Naive B cell (primary cell): Measurements from ENCODE around the gene MCCC1. TPM values are rescaled to one million over a fixed set of nuclear protein-coding genes. Genes with fewer than 3 reads are reported as not detected.

ENCODE experiments used
- ATAC-seq, 2 donors: fragments of 150-1000 bp; cut with Tn5 transposase; 2 replicates each; pipeline ENCODE4 v1.10.0; 2021; ENCODE audit warnings: low read depth in 2 of 2, mild to moderate bottlenecking in 2 of 2, moderate library complexity in 2 of 2
- DNase-seq: peaks from one replicate; pipeline ENCODE4 v3.0.0; 2022
- H3K27ac Mint-ChIP-seq, 6 donors: one replicate each; pipeline ENCODE4 v1.8.0; 2020 to 2022; ENCODE audit warnings: mild to moderate bottlenecking in 6 of 6, mixed read lengths in 6 of 6, moderate library complexity in 5 of 6, inconsistent platforms in 2 of 6
- H3K27me3 Mint-ChIP-seq, 3 donors: one replicate each; pipeline ENCODE4 v1.8.0; 2021 to 2022; ENCODE audit warnings: mixed read lengths in 3 of 3, mild to moderate bottlenecking in 1 of 3
- H3K36me3 Mint-ChIP-seq, 2 donors: one replicate each; pipeline ENCODE4 v1.8.0; 2020 to 2022; ENCODE audit warnings: mixed read lengths in 2 of 2, inconsistent platforms in 1 of 2, mild to moderate bottlenecking in 1 of 2
- H3K4me1 Mint-ChIP-seq, 3 donors: one replicate each; pipeline ENCODE4 v1.8.0; 2020 to 2022; ENCODE audit warnings: mixed read lengths in 3 of 3, inconsistent platforms in 1 of 3, mild to moderate bottlenecking in 1 of 3, moderate library complexity in 1 of 3
- H3K4me3 Mint-ChIP-seq, 8 donors: one replicate each; pipeline ENCODE4 v1.8.0; 2020 to 2022; ENCODE audit warnings: mild to moderate bottlenecking in 8 of 8, mixed read lengths in 8 of 8, moderate library complexity in 8 of 8, inconsistent platforms in 2 of 8
- H3K9me3 Mint-ChIP-seq, 7 donors: one replicate each; pipeline ENCODE4 v1.8.0; 2020 to 2022; ENCODE audit warnings: mixed read lengths in 7 of 7, mild to moderate bottlenecking in 5 of 7, inconsistent platforms in 2 of 7, moderate library complexity in 1 of 7
- polyA plus RNA-seq, 6 donors: library from polyadenylated mRNA; unstranded; fragments of 300-500 nt; fragmentation: Illumina TruSeq; gene quantifications; one replicate each; pipeline ENCODE4 v1.2.3, GENCODE V29; 2021; ENCODE audit warnings: low read depth in 6 of 6

MCCC1 gene
- 10 to 100 TPM; 26.9 to 37.7 (median 34.2) TPM for polyA plus RNA-seq

DNA sequence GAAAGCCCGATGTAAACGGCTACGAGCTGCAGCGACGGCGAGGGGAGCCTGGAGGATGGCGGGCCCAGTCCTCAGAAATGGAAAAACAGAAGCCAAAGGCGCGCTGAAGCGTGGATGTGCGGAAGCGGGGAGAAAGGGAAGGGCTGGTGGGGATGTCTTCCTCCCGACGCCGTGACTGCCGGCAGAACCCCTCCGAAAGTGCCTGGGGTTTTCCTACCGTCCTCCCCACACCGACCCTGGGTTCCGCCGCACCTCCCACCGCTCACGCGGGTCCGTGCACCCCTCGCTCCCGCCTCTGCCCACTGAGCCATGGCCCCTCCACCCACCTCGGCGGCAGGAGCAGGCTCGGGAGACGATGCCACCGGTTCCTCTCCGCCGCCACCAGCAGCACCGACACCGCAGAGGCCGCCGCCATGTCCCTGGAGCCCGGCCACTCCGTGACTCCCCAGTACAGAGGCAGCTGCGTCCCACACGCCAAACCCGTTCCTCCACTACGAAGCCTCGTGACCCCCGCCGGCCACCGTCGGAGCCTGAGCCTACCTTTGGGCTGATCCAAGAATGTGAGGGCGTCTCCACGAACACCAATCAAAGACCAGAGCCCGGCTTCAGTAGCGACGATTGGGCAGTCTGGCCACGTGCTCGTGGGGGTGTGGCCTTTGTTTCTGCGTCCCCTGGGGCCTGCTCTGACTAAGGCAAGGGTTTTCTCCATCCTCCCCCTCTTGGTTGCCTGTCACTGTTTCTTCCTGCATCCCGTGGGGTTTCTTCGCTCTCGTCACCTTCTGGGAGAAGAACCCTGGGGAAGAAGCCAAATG, at the start of gene MCCC1:
Gene MCCC1 (minus strand): TSS at position 471 of the 812 bp plus-strand sequence. CDS start 56 bp downstream, at position 415.
- Mint-ChIP-seq H3K4me1 (peaks cover 27 to 38% (median 36%) of the 10 kb centered on the region in 3 donors), H3K27me3 (no peaks in the 10 kb centered on the region)
- ATAC-seq, result peak; percentile 96

DNA sequence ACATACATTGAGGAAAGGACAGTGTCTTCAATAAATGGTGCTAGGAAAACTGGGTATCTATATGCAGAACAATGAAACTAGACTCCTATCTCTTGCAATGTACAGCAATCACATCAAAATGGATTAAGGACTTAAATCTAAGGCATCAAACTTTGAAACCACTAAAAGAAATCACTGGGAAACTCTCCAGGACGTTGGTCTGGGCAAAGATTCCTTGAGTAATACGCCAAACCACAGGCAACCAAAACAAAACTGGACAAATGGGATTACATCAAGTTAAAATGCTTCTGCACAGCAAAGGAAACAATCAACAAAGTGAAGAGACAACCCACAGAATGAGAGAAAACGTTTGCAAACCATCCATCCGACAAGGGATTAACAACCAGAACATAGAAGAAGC, 48.8 kb upstream of the MCCC1 start:
- Mint-ChIP-seq H3K27ac (no peak overlapping the region), H3K4me1 (peaks cover 6 to 7% (median 6%) of the 10 kb centered on the region in 3 donors), H3K27me3 (peaks cover 80 to 91% (median 81%) of the 10 kb centered on the region in 3 donors), H3K4me3 (no peak overlapping the region), H3K36me3 (peaks cover 0 to 20% of the 10 kb centered on the region in 2 donors), H3K9me3 (peaks cover 0 to 6% (median 0%) of the 10 kb centered on the region in 7 donors)
- ATAC-seq (no peak), DNase-seq (no peak)

More for the DNA sequence above, at the start of gene MCCC1:
- H3K36me3 Mint-ChIP-seq, result no peaks in the 10 kb centered on the region
- H3K4me3 Mint-ChIP-seq, result peak within 1 kb of the TSS; percentile 94 to 99 (median 96)
- H3K9me3 Mint-ChIP-seq, result no peaks in the 10 kb centered on the region
- DNase-seq, result peak; percentile 96
- H3K27ac Mint-ChIP-seq, result peak within 1 kb of the TSS; percentile 90 to 98 (median 97)

DNA sequence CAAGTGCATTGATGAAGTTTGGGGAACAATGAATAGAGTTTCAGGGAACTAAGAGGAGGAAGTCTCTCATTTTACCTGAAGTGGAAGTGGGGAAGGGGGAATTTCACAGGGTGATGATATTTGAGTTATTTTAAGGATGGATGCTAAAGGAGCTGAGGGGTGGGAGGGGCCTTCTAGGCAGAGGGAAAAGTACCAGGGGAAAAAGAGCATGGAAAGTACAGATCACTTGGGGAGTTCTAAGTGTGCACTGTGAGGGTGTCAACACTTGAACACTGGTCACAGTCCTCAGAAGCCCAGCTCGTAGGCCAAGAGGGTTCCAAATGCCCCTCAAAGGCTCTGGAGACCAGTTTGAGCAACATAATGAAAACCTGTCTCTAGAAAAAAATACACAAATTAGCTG, 45.1 kb upstream of the MCCC1 start:
- peaks cover 0 to 12% (median 0%) of the 10 kb centered on the region in 7 donors for H3K9me3 Mint-ChIP-seq
- DNase-seq (no peak), ATAC-seq (no peak)
- no peak overlapping the region for H3K27ac Mint-ChIP-seq
- H3K36me3 Mint-ChIP-seq, result peaks cover 0 to 20% of the 10 kb centered on the region in 2 donors
- peaks cover 74 to 89% (median 81%) of the 10 kb centered on the region in 3 donors for H3K27me3 Mint-ChIP-seq
- H3K4me3 Mint-ChIP-seq, result no peak overlapping the region
- H3K4me1 Mint-ChIP-seq, result no peaks in the 10 kb centered on the region

DNA sequence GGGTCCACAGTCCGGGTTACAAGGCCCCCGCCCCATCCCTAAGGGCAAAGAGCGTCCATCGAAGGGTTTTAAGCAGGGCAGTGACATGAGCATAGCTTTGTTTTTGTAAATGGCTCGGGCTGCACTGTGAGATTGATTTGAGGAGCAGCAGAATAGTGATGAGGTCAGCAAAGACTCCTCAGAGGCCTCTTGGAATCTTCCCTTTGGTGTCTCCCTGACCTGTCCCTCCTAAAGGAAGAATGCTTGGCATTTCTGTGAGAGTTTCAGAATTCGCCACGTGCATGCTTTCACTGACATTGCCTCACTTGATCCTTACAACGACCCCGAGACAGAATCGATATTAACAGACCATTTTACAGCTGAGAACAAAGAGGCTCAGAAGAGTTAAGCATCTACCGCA, 42.9 kb upstream of the MCCC1 start:
- H3K36me3 Mint-ChIP-seq, result peaks cover 0 to 24% of the 10 kb centered on the region in 2 donors
- peaks cover 74 to 91% (median 84%) of the 10 kb centered on the region in 3 donors for H3K27me3 Mint-ChIP-seq
- H3K4me1 Mint-ChIP-seq, result no peaks in the 10 kb centered on the region
- no peak for DNase-seq
- H3K27ac Mint-ChIP-seq, result no peak overlapping the region
- peaks cover 0 to 20% (median 3%) of the 10 kb centered on the region in 7 donors for H3K9me3 Mint-ChIP-seq
- no peak for ATAC-seq
- no peak overlapping the region for H3K4me3 Mint-ChIP-seq

DNA sequence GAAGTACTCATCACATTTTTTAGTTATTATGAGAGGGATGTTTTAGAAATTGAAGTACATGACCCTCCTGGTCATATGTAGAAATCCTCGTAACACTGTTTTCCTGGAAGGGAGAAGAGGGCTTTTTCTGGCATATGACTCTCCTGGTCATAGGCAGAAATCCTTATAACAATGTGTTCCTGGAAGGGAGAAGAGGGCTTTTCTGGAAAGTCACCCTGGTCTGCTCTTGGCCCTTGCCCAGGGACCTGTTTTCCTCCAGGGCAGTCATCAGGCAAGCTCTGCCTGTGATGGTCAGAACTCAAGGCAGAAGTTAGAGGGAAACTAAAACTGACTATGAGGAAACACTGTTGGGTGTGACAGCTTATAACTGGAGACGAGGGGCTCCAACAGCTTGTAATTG, 35.5 kb upstream of the MCCC1 start:
- H3K9me3 Mint-ChIP-seq, result peaks cover 0 to 32% (median 7%) of the 10 kb centered on the region in 7 donors
- DNase-seq, result no peak
- no peak overlapping the region for H3K4me3 Mint-ChIP-seq
- ATAC-seq, result no peak
- H3K27me3 Mint-ChIP-seq, result peaks cover 72 to 93% (median 73%) of the 10 kb centered on the region in 3 donors
- peaks cover 0 to 23% of the 10 kb centered on the region in 2 donors for H3K36me3 Mint-ChIP-seq
- no peak overlapping the region for H3K27ac Mint-ChIP-seq
- no peaks in the 10 kb centered on the region for H3K4me1 Mint-ChIP-seq

DNA sequence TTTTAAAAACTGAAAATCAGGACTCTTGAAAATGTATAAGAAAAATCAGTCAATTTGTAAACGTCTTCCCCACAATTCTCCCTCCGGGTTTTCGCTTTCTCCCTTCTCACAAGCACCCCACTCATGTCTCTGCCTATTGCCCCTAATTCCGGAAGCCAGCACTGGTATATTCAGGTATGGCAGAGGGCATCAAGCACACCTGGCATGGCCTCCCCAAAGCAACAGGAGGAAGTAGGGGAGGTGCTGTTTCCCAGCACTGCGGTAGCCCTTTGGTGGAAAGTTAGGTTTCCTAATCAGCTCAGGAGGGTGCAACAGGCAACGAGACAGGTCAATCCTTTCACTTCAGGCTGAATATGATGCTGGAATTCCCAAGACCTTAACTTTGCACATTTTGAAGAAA, 33.1 kb upstream of the MCCC1 start:
- peaks cover 54 to 69% (median 64%) of the 10 kb centered on the region in 3 donors for H3K27me3 Mint-ChIP-seq
- no peak for DNase-seq
- peaks cover 12 to 20% of the 10 kb centered on the region in 2 donors for H3K36me3 Mint-ChIP-seq
- ATAC-seq, result no peak
- H3K9me3 Mint-ChIP-seq, result peaks cover 6 to 34% (median 20%) of the 10 kb centered on the region in 7 donors
- H3K27ac Mint-ChIP-seq, result no peak overlapping the region
- H3K4me1 Mint-ChIP-seq, result peaks cover 0 to 5% (median 4%) of the 10 kb centered on the region in 3 donors
- H3K4me3 Mint-ChIP-seq, result no peak overlapping the region

DNA sequence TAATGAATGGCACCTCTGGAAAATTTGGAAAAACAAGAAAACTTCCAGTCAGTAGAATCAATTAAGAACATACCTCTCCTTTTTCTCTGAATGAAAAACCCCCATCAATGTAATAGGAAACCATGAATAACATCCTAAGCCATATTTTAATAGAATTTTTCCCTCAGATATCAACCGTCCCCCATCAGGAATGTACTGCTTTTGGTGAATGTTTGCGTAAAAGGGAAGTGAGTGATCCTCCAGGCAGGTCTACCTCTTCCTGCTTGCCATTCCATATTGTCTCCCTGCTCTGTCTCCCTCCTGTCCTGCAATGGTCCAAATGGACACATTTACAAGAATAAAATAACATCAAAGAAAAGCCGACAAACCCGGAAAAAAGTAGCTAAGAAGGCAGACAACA, 32.4 kb upstream of the MCCC1 start:
- ATAC-seq (no peak), DNase-seq (no peak)
- Mint-ChIP-seq H3K27ac (no peak overlapping the region), H3K4me3 (no peak overlapping the region), H3K9me3 (peaks cover 6 to 34% (median 20%) of the 10 kb centered on the region in 7 donors), H3K4me1 (peaks cover 0 to 5% (median 4%) of the 10 kb centered on the region in 3 donors), H3K36me3 (peaks cover 12 to 20% of the 10 kb centered on the region in 2 donors), H3K27me3 (peaks cover 50 to 70% (median 62%) of the 10 kb centered on the region in 3 donors)

DNA sequence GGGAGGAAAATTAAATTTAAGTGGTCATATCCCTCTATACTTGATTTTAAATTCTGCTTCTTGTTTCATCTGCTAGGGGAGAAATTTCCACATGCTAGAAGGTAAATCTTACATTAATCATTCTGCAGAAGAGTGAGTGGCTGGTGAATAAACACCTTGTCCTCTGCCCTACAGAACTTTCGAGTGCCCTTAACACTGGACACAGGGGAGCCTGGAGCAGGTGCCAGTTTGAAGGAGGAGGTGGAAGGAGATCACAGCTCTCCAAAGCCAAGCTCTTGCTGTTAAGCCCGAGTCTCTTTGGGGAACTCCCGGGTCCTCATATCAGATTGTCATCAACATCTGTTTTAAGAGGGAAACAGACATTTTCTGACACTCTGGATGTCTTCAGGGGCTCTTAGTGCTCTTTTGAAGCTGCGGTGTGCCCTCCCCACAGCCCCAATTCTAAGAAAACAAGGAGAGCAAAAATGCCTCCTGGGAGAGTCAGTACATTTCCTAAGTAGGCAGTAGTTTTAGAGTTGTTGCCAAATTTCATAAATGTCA, 32.0 kb upstream of the MCCC1 start:
- DNase-seq (no peak), ATAC-seq (no peak)
- Mint-ChIP-seq H3K4me1 (peaks cover 0 to 5% (median 4%) of the 10 kb centered on the region in 3 donors), H3K27ac (no peak overlapping the region), H3K4me3 (no peak overlapping the region), H3K36me3 (peaks cover 12 to 20% of the 10 kb centered on the region in 2 donors), H3K9me3 (peaks cover 6 to 34% (median 20%) of the 10 kb centered on the region in 7 donors), H3K27me3 (peaks cover 48 to 65% (median 61%) of the 10 kb centered on the region in 3 donors)

DNA sequence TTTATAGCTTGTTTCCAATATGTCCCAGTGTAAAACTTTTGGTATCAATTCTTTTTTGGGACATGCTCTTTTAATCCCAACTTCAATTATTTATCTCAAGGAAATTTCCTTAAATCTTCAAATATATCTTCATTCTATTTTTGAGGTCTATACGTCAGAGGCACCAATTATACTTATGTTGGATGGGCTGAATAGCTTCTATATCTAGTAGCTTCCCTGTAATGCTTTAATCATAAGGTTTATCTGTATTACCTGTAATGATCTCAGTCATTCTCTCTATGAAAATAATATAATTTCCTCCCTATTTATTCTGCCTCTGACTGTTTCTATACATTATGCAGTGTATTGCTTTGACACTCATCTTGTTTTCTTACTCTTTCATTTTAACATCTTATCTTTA, 29.9 kb upstream of the MCCC1 start:
- ATAC-seq (no peak), DNase-seq (no peak)
- peak overlapping the region in 1 of 6 donors; percentile 61 for H3K27ac Mint-ChIP-seq
- peaks cover 12 to 13% of the 10 kb centered on the region in 2 donors for H3K36me3 Mint-ChIP-seq
- H3K9me3 Mint-ChIP-seq, result peaks cover 6 to 34% (median 20%) of the 10 kb centered on the region in 7 donors
- H3K4me1 Mint-ChIP-seq, result peaks cover 0 to 5% (median 4%) of the 10 kb centered on the region in 3 donors
- H3K27me3 Mint-ChIP-seq, result peaks cover 39 to 57% (median 53%) of the 10 kb centered on the region in 3 donors
- no peak overlapping the region for H3K4me3 Mint-ChIP-seq

DNA sequence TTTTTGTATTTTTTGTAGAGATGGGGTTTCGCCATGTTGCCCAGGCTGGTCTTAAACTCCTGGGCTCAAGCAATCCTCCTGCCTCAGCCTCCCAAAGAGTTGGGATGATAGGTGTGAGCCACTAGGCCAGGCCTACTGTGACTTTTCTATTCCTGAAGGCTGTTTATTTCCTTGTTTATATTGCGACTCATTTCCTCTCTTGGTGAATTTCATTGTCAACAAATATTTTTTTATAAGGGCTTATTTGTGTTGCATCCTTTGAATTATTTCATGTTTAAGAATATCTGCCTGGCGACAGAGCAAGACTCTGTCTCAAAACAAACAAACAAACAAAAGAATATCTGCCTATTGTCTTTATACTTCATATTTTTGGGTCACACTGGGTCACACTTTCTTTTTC, 29.4 kb upstream of the MCCC1 start:
- Mint-ChIP-seq H3K36me3 (peaks cover 12 to 13% of the 10 kb centered on the region in 2 donors), H3K4me1 (peaks cover 0 to 5% (median 4%) of the 10 kb centered on the region in 3 donors), H3K27ac (no peak overlapping the region), H3K9me3 (peaks cover 6 to 34% (median 20%) of the 10 kb centered on the region in 7 donors), H3K27me3 (peaks cover 39 to 57% (median 52%) of the 10 kb centered on the region in 3 donors), H3K4me3 (no peak overlapping the region)
- DNase-seq (no peak), ATAC-seq (no peak)

DNA sequence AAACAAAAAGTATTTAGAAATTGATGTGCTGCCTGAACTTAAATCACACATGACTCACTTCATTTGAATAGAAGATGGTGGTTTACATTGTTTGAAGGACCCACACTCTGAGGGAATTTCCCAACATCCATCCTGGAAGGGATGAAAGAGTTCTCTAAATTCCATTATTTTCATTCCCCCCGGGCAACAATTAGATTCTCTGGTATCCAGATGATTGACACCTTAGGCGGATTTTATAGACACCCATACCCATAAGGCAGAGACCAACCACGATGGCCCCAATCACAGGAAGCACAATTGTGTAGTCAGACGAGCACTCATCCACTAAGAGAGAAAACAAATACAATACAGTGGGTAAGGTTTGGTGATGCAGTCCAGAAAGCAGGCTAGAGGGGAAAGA, 24.6 kb upstream of the MCCC1 start:
- DNase-seq, result no peak
- Mint-ChIP-seq H3K9me3 (peaks cover 0 to 11% (median 5%) of the 10 kb centered on the region in 7 donors), H3K4me3 (no peak overlapping the region), H3K27ac (no peak overlapping the region), H3K27me3 (peaks cover 36 to 58% (median 46%) of the 10 kb centered on the region in 3 donors), H3K36me3 (peaks cover 3% of the 10 kb centered on the region in 2 donors), H3K4me1 (peaks cover 0 to 5% (median 4%) of the 10 kb centered on the region in 3 donors)
- no peak for ATAC-seq

DNA sequence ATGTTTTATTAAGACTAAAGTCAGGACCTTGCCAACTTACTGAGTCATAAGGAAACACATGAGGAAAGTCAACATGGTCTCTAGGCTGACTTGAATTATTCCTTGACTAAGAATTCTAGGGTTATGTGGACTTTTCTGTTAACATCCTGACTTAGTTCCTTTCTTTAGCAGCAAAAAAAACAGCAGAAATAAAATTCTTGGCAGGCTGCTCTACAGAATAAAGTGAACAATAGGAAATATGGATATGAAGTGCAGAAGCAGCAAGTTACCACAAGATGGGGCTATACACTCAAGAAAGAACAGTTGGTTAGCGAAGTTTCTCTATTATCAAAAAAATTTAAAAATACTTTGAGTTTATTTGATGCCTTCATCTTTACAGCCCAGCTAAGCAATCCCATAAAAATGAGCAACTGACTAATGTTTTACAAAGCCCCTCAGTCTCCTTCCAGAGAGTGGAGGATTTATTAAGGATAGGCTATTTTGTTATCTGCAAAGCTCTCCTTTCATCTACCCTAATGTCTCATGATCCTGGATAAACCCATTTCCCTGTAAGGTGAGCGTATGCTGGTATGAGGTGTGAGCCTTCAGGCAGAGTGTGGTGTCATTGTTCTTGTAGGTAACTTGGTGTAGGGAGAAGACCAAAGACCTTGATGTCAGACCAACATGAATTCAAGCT, 23.1 kb upstream of the MCCC1 start:
- Mint-ChIP-seq H3K9me3 (no peaks in the 10 kb centered on the region), H3K36me3 (no peaks in the 10 kb centered on the region), H3K4me1 (peaks cover 0 to 4% (median 0%) of the 10 kb centered on the region in 3 donors), H3K27ac (no peak overlapping the region), H3K4me3 (no peak overlapping the region), H3K27me3 (peaks cover 41 to 56% (median 53%) of the 10 kb centered on the region in 3 donors)
- DNase-seq (peak; percentile 53), ATAC-seq (peak; percentile 35 to 64)

DNA sequence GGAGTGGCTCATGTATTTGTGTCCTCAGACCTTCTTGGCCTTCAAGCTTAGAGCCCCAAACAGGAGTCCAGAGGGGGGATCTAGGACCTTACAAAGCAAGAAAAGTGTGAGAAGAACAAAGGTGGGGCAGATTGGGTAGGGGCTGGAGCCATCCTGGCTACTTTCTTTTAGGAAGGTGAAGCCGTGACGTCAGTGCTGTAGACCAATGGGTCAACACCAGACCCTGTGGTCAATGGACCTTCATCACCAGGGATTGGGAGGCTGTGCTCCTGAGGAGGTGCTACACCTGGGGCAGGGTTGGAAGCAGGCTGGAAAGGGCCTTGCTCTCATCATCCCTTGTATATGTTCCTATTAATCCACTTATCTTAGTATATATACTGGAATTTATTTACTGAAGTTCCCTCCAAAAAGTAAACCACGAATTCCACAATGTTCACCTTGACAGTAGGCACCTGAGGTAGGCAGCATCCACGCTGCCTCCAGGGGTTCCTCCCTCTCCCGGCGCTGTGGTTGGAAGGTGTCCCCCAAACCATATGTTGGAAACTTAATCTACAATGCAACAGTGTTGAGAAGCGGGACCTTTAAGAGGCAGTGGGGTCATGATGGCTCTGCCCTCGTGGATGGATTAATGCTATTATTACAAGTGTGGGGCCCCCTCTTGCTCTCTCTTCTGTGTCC, 21.4 kb upstream of the MCCC1 start:
- Mint-ChIP-seq H3K4me3 (no peak overlapping the region), H3K9me3 (no peaks in the 10 kb centered on the region), H3K4me1 (peaks cover 7 to 20% (median 10%) of the 10 kb centered on the region in 3 donors), H3K27me3 (peaks cover 43 to 55% (median 54%) of the 10 kb centered on the region in 3 donors), H3K27ac (no peak overlapping the region), H3K36me3 (no peaks in the 10 kb centered on the region)
- ATAC-seq, result no peak
- no peak for DNase-seq
